Naive B cell (primary cell): ENCODE data around the gene COL9A2. TPM values are rescaled to one million over a fixed set of nuclear protein-coding genes. Genes with fewer than 3 reads are reported as not detected.
A peak's percentile ranks its signal among the peaks of the same experiment; 100 is the strongest.

Experiments used
- ATAC-seq, 2 donors: fragments of 150-1000 bp; cut with Tn5 transposase; 2 replicates each; pipeline ENCODE4 v1.10.0; 2021; ENCODE audit warnings: low read depth in 2 of 2, mild to moderate bottlenecking in 2 of 2, moderate library complexity in 2 of 2
- DNase-seq: peaks from one replicate; pipeline ENCODE4 v3.0.0; 2022
- H3K27ac Mint-ChIP-seq, 6 donors: one replicate each; pipeline ENCODE4 v1.8.0; 2020 to 2022; ENCODE audit warnings: mild to moderate bottlenecking in 6 of 6, mixed read lengths in 6 of 6, moderate library complexity in 5 of 6, inconsistent platforms in 2 of 6
- H3K27me3 Mint-ChIP-seq, 3 donors: one replicate each; pipeline ENCODE4 v1.8.0; 2021 to 2022; ENCODE audit warnings: mixed read lengths in 3 of 3, mild to moderate bottlenecking in 1 of 3
- H3K36me3 Mint-ChIP-seq, 2 donors: one replicate each; pipeline ENCODE4 v1.8.0; 2020 to 2022; ENCODE audit warnings: mixed read lengths in 2 of 2, inconsistent platforms in 1 of 2, mild to moderate bottlenecking in 1 of 2
- H3K4me1 Mint-ChIP-seq, 3 donors: one replicate each; pipeline ENCODE4 v1.8.0; 2020 to 2022; ENCODE audit warnings: mixed read lengths in 3 of 3, inconsistent platforms in 1 of 3, mild to moderate bottlenecking in 1 of 3, moderate library complexity in 1 of 3
- H3K4me3 Mint-ChIP-seq, 8 donors: one replicate each; pipeline ENCODE4 v1.8.0; 2020 to 2022; ENCODE audit warnings: mild to moderate bottlenecking in 8 of 8, mixed read lengths in 8 of 8, moderate library complexity in 8 of 8, inconsistent platforms in 2 of 8
- H3K9me3 Mint-ChIP-seq, 7 donors: one replicate each; pipeline ENCODE4 v1.8.0; 2020 to 2022; ENCODE audit warnings: mixed read lengths in 7 of 7, mild to moderate bottlenecking in 5 of 7, inconsistent platforms in 2 of 7, moderate library complexity in 1 of 7
- polyA plus RNA-seq, 6 donors: library from polyadenylated mRNA; unstranded; fragments of 300-500 nt; fragmentation: Illumina TruSeq; gene quantifications; one replicate each; pipeline ENCODE4 v1.2.3, GENCODE V29; 2021; ENCODE audit warnings: low read depth in 6 of 6

Gene COL9A2
- polyA plus RNA-seq: 1 to 10 TPM; 1.3 to 5.6 (median 3.2) TPM

- peak within 1 kb of the TSS in 4 of 6 donors; percentile 81 to 88 (median 84) for H3K27ac Mint-ChIP-seq
- ATAC-seq (peak; percentile 77 to 80), DNase-seq (peak; percentile 88)
- H3K4me1 Mint-ChIP-seq: peaks cover 32 to 57% (median 51%) of the 10 kb centered on the region in 3 donors
- peak within 1 kb of the TSS; percentile 79 to 95 (median 92) for H3K4me3 Mint-ChIP-seq
- no peaks in the 10 kb centered on the region for H3K9me3 Mint-ChIP-seq
- peaks cover 0 to 8% (median 6%) of the 10 kb centered on the region in 3 donors for H3K27me3 Mint-ChIP-seq
- no peaks in the 10 kb centered on the region for H3K36me3 Mint-ChIP-seq
These were observed at the start of gene COL9A2 for GRCh38 chr1:40316595-40317393. Gene COL9A2 (minus strand): TSS chr1:40317286. CDS start chr1:40317197, 89 bp downstream.

GRCh38 chr1:40363721-40364120, 46.6 kb upstream of the COL9A2 start:
- Mint-ChIP-seq H3K4me1 (peaks cover 19 to 20% (median 19%) of the 10 kb centered on the region in 3 donors), H3K27me3 (no peaks in the 10 kb centered on the region), H3K9me3 (peaks cover 0 to 9% (median 6%) of the 10 kb centered on the region in 7 donors), H3K36me3 (peaks cover 5 to 8% of the 10 kb centered on the region in 2 donors), H3K27ac (peak overlapping the region in 4 of 6 donors; percentile 4 to 83 (median 70)), H3K4me3 (no peak overlapping the region)
- DNase-seq (peak; percentile 43), ATAC-seq (peak; percentile 100)

GRCh38 chr1:40362699-40363098, 45.6 kb upstream of the COL9A2 start:
- Mint-ChIP-seq H3K27me3 (no peaks in the 10 kb centered on the region), H3K4me1 (peaks cover 19 to 20% (median 19%) of the 10 kb centered on the region in 3 donors), H3K9me3 (peaks cover 0 to 15% (median 8%) of the 10 kb centered on the region in 7 donors), H3K27ac (peak overlapping the region in 1 of 6 donors; percentile 77), H3K36me3 (peaks cover 5 to 8% of the 10 kb centered on the region in 2 donors), H3K4me3 (no peak overlapping the region)
- ATAC-seq (no peak), DNase-seq (no peak)

GRCh38 chr1:40362199-40362598, 45.1 kb upstream of the COL9A2 start:
- H3K9me3 Mint-ChIP-seq: peaks cover 0 to 15% (median 8%) of the 10 kb centered on the region in 7 donors
- no peak overlapping the region for H3K4me3 Mint-ChIP-seq
- peaks cover 5 to 8% of the 10 kb centered on the region in 2 donors for H3K36me3 Mint-ChIP-seq
- H3K27me3 Mint-ChIP-seq: no peaks in the 10 kb centered on the region
- DNase-seq (no peak), ATAC-seq (no peak)
- H3K27ac Mint-ChIP-seq: no peak overlapping the region
- peaks cover 19 to 20% (median 19%) of the 10 kb centered on the region in 3 donors for H3K4me1 Mint-ChIP-seq

GRCh38 chr1:40361637-40362036, 44.6 kb upstream of the COL9A2 start:
- DNase-seq (no peak), ATAC-seq (no peak)
- H3K27me3 Mint-ChIP-seq: no peaks in the 10 kb centered on the region
- peaks cover 21 to 26% (median 23%) of the 10 kb centered on the region in 3 donors for H3K4me1 Mint-ChIP-seq
- peaks cover 5 to 8% of the 10 kb centered on the region in 2 donors for H3K36me3 Mint-ChIP-seq
- H3K9me3 Mint-ChIP-seq: peaks cover 0 to 15% (median 8%) of the 10 kb centered on the region in 7 donors
- H3K4me3 Mint-ChIP-seq: no peak overlapping the region
- peak overlapping the region in 2 of 6 donors; percentile 4 to 42 for H3K27ac Mint-ChIP-seq

- no peak overlapping the region for H3K27ac Mint-ChIP-seq
- no peaks in the 10 kb centered on the region for H3K27me3 Mint-ChIP-seq
- H3K36me3 Mint-ChIP-seq: peaks cover 5 to 8% of the 10 kb centered on the region in 2 donors
- DNase-seq (no peak), ATAC-seq (no peak)
- H3K9me3 Mint-ChIP-seq: peaks cover 0 to 15% (median 8%) of the 10 kb centered on the region in 7 donors
- peaks cover 25 to 30% (median 27%) of the 10 kb centered on the region in 3 donors for H3K4me1 Mint-ChIP-seq
- H3K4me3 Mint-ChIP-seq: no peak overlapping the region
These were observed 44.1 kb upstream of the COL9A2 start for GRCh38 chr1:40361201-40361600.

- ATAC-seq: no peak
- DNase-seq: no peak
- peak overlapping the region in 1 of 8 donors; percentile 9 for H3K4me3 Mint-ChIP-seq
- H3K9me3 Mint-ChIP-seq: peaks cover 0 to 15% (median 8%) of the 10 kb centered on the region in 7 donors
- peaks cover 31 to 36% (median 33%) of the 10 kb centered on the region in 3 donors for H3K4me1 Mint-ChIP-seq
- H3K27ac Mint-ChIP-seq: no peak overlapping the region
- H3K27me3 Mint-ChIP-seq: no peaks in the 10 kb centered on the region
- H3K36me3 Mint-ChIP-seq: peaks cover 5 to 8% of the 10 kb centered on the region in 2 donors
These were observed 43.5 kb upstream of the COL9A2 start for GRCh38 chr1:40360631-40361030.

GRCh38 chr1:40357625-40358024, 40.5 kb upstream of the COL9A2 start:
- Mint-ChIP-seq H3K4me3 (no peak overlapping the region), H3K27me3 (no peaks in the 10 kb centered on the region), H3K4me1 (peaks cover 30 to 42% (median 37%) of the 10 kb centered on the region in 3 donors), H3K36me3 (peaks cover 5 to 8% of the 10 kb centered on the region in 2 donors), H3K27ac (no peak overlapping the region), H3K9me3 (peaks cover 0 to 15% (median 8%) of the 10 kb centered on the region in 7 donors)
- ATAC-seq: no peak
- DNase-seq: no peak

GRCh38 chr1:40353082-40353481, 36.0 kb upstream of the COL9A2 start:
- peak overlapping the region in 5 of 6 donors; percentile 9 to 89 (median 68) for H3K27ac Mint-ChIP-seq
- ATAC-seq (no peak), DNase-seq (no peak)
- H3K9me3 Mint-ChIP-seq: peaks cover 0 to 2% (median 0%) of the 10 kb centered on the region in 7 donors
- H3K4me3 Mint-ChIP-seq: peak overlapping the region in 3 of 8 donors; percentile 25 to 67 (median 36)
- no peaks in the 10 kb centered on the region for H3K36me3 Mint-ChIP-seq
- peaks cover 44 to 66% (median 59%) of the 10 kb centered on the region in 3 donors for H3K4me1 Mint-ChIP-seq
- no peaks in the 10 kb centered on the region for H3K27me3 Mint-ChIP-seq

GRCh38 chr1:40352126-40352525, 35.0 kb upstream of the COL9A2 start:
- peak; percentile 42 for DNase-seq
- Mint-ChIP-seq H3K36me3 (no peaks in the 10 kb centered on the region), H3K9me3 (no peaks in the 10 kb centered on the region), H3K4me3 (peak overlapping the region in 7 of 8 donors; percentile 17 to 68 (median 58)), H3K4me1 (peaks cover 44 to 69% (median 57%) of the 10 kb centered on the region in 3 donors), H3K27ac (peak overlapping the region in 5 of 6 donors; percentile 32 to 91 (median 69)), H3K27me3 (no peaks in the 10 kb centered on the region)
- ATAC-seq: peak; percentile 95 to 96

- DNase-seq: no peak
- Mint-ChIP-seq H3K36me3 (no peaks in the 10 kb centered on the region), H3K4me1 (peaks cover 36 to 60% (median 47%) of the 10 kb centered on the region in 3 donors), H3K9me3 (no peaks in the 10 kb centered on the region), H3K27me3 (no peaks in the 10 kb centered on the region), H3K4me3 (peak overlapping the region in 3 of 8 donors; percentile 16 to 48 (median 32)), H3K27ac (peak overlapping the region in 5 of 6 donors; percentile 34 to 86 (median 70))
- no peak for ATAC-seq
These were observed 34.0 kb upstream of the COL9A2 start for GRCh38 chr1:40351124-40351523.

GRCh38 chr1:40350391-40350790, 33.3 kb upstream of the COL9A2 start:
- Mint-ChIP-seq H3K27me3 (no peaks in the 10 kb centered on the region), H3K4me3 (peak overlapping the region in 6 of 8 donors; percentile 31 to 67 (median 48)), H3K27ac (peak overlapping the region in 5 of 6 donors; percentile 70 to 83 (median 81)), H3K4me1 (peaks cover 33 to 59% (median 43%) of the 10 kb centered on the region in 3 donors), H3K36me3 (no peaks in the 10 kb centered on the region), H3K9me3 (no peaks in the 10 kb centered on the region)
- ATAC-seq (no peak), DNase-seq (no peak)

- peaks cover 46 to 67% (median 54%) of the 10 kb centered on the region in 3 donors for H3K4me1 Mint-ChIP-seq
- ATAC-seq (peak; percentile 96 to 97), DNase-seq (peak; percentile 38)
- H3K27me3 Mint-ChIP-seq: no peaks in the 10 kb centered on the region
- no peaks in the 10 kb centered on the region for H3K36me3 Mint-ChIP-seq
- H3K27ac Mint-ChIP-seq: peak overlapping the region; percentile 28 to 95 (median 78)
- peaks cover 0 to 2% (median 0%) of the 10 kb centered on the region in 7 donors for H3K9me3 Mint-ChIP-seq
- peak overlapping the region; percentile 73 to 93 (median 87) for H3K4me3 Mint-ChIP-seq
These were observed 27.5 kb upstream of the COL9A2 start for GRCh38 chr1:40344597-40344996.
